CD14-positive monocyte (primary cell): ENCODE results near the gene PPP1R15A. TPM values are rescaled to one million over a fixed set of nuclear protein-coding genes. Genes with fewer than 3 reads are reported as not detected.
A peak's percentile ranks its signal among the peaks of the same experiment; 100 is the strongest.

Experiments
- DNase-seq, 3 donors: peaks; one replicate each; pipeline ENCODE4 v3.0.0-alpha.2; 2011 to 2022
- H2AFZ ChIP-seq: 2 replicates; pipeline ENCODE4 v1.6.0; 2012; ENCODE audit warnings: mild to moderate bottlenecking, low read depth, low read length, inconsistent platforms; ENCODE audit not compliant: insufficient read depth, poor library complexity, severe bottlenecking
- H3K27ac ChIP-seq, 2 donors: 1 replicate in 1 of 2; 2 replicates in 1 of 2; pipeline ENCODE4 v1.5.1; 2012 to 2013; ENCODE audit warnings: low read length in 2 of 2, control low read depth in 1 of 2, inconsistent platforms in 1 of 2, low read depth in 1 of 2, mild to moderate bottlenecking in 1 of 2
- H3K27me3 ChIP-seq, 2 donors: one replicate each; pipeline versions ENCODE4 v1.6.0 to v1.6.1; 2011 to 2013; ENCODE audit warnings: low read length in 2 of 2; ENCODE audit not compliant: control insufficient read depth in 2 of 2, insufficient read depth in 2 of 2
- H3K36me3 ChIP-seq, 2 donors: replicated peaks in 1 of 2; 1 replicate in 1 of 2; 2 replicates in 1 of 2; pipeline versions ENCODE4 v1.5.1 to v1.6.1; 2012 to 2013; ENCODE audit warnings: low read length in 2 of 2, control low read depth in 1 of 2, inconsistent platforms in 1 of 2, mild to moderate bottlenecking in 1 of 2; ENCODE audit not compliant: insufficient read depth in 2 of 2, control insufficient read depth in 1 of 2
- H3K4me1 ChIP-seq, 2 donors: 1 replicate in 1 of 2; 2 replicates in 1 of 2; pipeline versions ENCODE4 v1.5.1 to v1.6.1; 2012 to 2013; ENCODE audit warnings: low read length in 2 of 2, control low read depth in 1 of 2, inconsistent platforms in 1 of 2, mild to moderate bottlenecking in 1 of 2, moderate library complexity in 1 of 2; ENCODE audit not compliant: insufficient read depth in 2 of 2, control insufficient read depth in 1 of 2
- H3K4me2 ChIP-seq: replicated peaks from 2 replicates; pipeline ENCODE3; 2012; ENCODE audit warnings: low read length, moderate library complexity, mild to moderate bottlenecking; ENCODE audit not compliant: poor library complexity, severe bottlenecking; ENCODE audit errors: extremely low read depth
- H3K4me3 ChIP-seq, 3 experiments: fragments of 200-600 bp in 1 of 3; sonication (generic) in 1 of 3; replicated peaks in 1 of 3; 1 replicate in 2 of 3; 2 replicates in 1 of 3; pipeline ENCODE4 v1.5.1; 2011 to 2013; ENCODE audit warnings: low read length in 3 of 3, mild to moderate bottlenecking in 3 of 3, control low read depth in 2 of 3, low read depth in 2 of 3, inconsistent platforms in 1 of 3, moderate library complexity in 1 of 3
- H3K79me2 ChIP-seq: 2 replicates; pipeline ENCODE4 v1.6.0; 2012; ENCODE audit warnings: mild to moderate bottlenecking, control low read depth, inconsistent platforms, low read length, moderate library complexity; ENCODE audit not compliant: insufficient read depth
- H3K9ac ChIP-seq: 2 replicates; pipeline ENCODE4 v1.6.0; 2017; ENCODE audit warnings: low read length, mild to moderate bottlenecking; ENCODE audit not compliant: insufficient read depth, poor library complexity, severe bottlenecking
- H3K9me3 ChIP-seq, 2 donors: replicated peaks in 1 of 2; 1 replicate in 1 of 2; 2 replicates in 1 of 2; pipeline versions ENCODE4 v1.5.1 to v1.6.1; 2012 to 2013; ENCODE audit warnings: low read length in 2 of 2, control low read depth in 1 of 2; ENCODE audit not compliant: control insufficient read depth in 1 of 2, insufficient read depth in 1 of 2
- H4K20me1 ChIP-seq: 2 replicates; pipeline ENCODE4 v1.6.0; 2012; ENCODE audit warnings: mild to moderate bottlenecking, low read length, control low read depth, moderate library complexity; ENCODE audit not compliant: insufficient read depth
- H3K27ac Mint-ChIP-seq, 7 donors: one replicate each; pipeline ENCODE4 v1.8.0; 2020; ENCODE audit warnings: mild to moderate bottlenecking in 7 of 7, mixed read lengths in 7 of 7, moderate library complexity in 6 of 7, inconsistent platforms in 2 of 7
- H3K27me3 Mint-ChIP-seq, 3 donors: one replicate each; pipeline ENCODE4 v1.8.0; 2021 to 2022; ENCODE audit warnings: low read depth in 3 of 3, mild to moderate bottlenecking in 3 of 3, mixed read lengths in 3 of 3, moderate library complexity in 3 of 3, inconsistent platforms in 1 of 3
- H3K36me3 Mint-ChIP-seq, 2 donors: one replicate each; pipeline ENCODE4 v1.8.0; 2020; ENCODE audit warnings: mixed read lengths in 2 of 2, inconsistent platforms in 1 of 2, mild to moderate bottlenecking in 1 of 2
- H3K4me1 Mint-ChIP-seq: one replicate; pipeline ENCODE4 v1.8.0; 2020; ENCODE audit warnings: mild to moderate bottlenecking, mixed read lengths
- H3K4me3 Mint-ChIP-seq, 2 donors: one replicate each; pipeline ENCODE4 v1.8.0; 2020; ENCODE audit warnings: mild to moderate bottlenecking in 2 of 2, mixed read lengths in 2 of 2, moderate library complexity in 1 of 2
- H3K9me3 Mint-ChIP-seq, 7 donors: one replicate each; pipeline ENCODE4 v1.8.0; 2020 to 2022; ENCODE audit warnings: mixed read lengths in 7 of 7, mild to moderate bottlenecking in 6 of 7, moderate library complexity in 6 of 7, inconsistent platforms in 2 of 7
- CTCF ChIP-seq: fragments of 200-600 bp; IDR thresholded peaks from one replicate; pipeline ENCODE4 v1.8.0; 2022; ENCODE audit warnings: antibody characterized with exemption, mild to moderate bottlenecking
- WGBS: methylation state at CpG from one replicate; pipeline ENCODE4 v1.1.5; 2013; ENCODE audit warnings: missing lambda C conversion rate; ENCODE audit not compliant: insufficient coverage; 5-methylcytosine and 5-hydroxymethylcytosine counted together
- intact Hi-C, 2 donors: fragments of 100-400 bp; cut with micrococcal nuclease; formaldehyde crosslinking; loops; one replicate each; pipeline versions ENCODE4 v1.15.0 to v1.15.1; 2023
- polyA plus RNA-seq, 3 donors: library from polyadenylated mRNA; depleted of rRNA in 1 of 3; unstranded in 2 of 3; stranded (reverse) in 1 of 3; fragments of 300-500 nt in 2 of 3; fragments of >200 nt in 1 of 3; fragmentation: Illumina TruSeq in 2 of 3; gene quantifications; 1 replicate in 2 of 3; 2 replicates in 1 of 3; pipeline ENCODE4 v1.2.3, GENCODE V29; 2012 to 2021

Gene PPP1R15A
- polyA plus RNA-seq, 3 donors = 127 to 745 (median 169) TPM

GRCh38 chr19:48836089-48837017 is 35.9 kb upstream of the PPP1R15A start, which contains the start of gene HSD17B14:
Gene HSD17B14 (minus strand): TSS chr19:48836491. CDS start chr19:48836411, 80 bp downstream.
- intact Hi-C loops = loop anchor here (5.0 to 10.0 kb wide), 2 partner anchors 189 to 192 kb away; partner anchors contain the start of gene CA11 (in 2 of the 2)

More at GRCh38 chr19:48836089-48837017, 35.9 kb upstream of the PPP1R15A start, which contains the start of gene HSD17B14:
- Histone ChIP-seq H3K9ac (peak within 1 kb of the TSS; percentile 9), H3K4me2 (peak within 1 kb of the TSS; percentile 68), H3K27me3 (peaks cover 0 to 20% of the 10 kb centered on the region in 2 donors), H3K36me3 (no peaks in the 10 kb centered on the region), H3K4me1 (peaks cover 20 to 22% of the 10 kb centered on the region in 2 donors), H2AFZ (peak within 1 kb of the TSS; percentile 76), H3K27ac (no peak within 1 kb of the TSS), H4K20me1 (no peaks in the 10 kb centered on the region), H3K79me2 (no peaks in the 10 kb centered on the region), H3K4me3 (peak within 1 kb of the TSS in 2 of 3 experiments; percentile 2 to 65), H3K9me3 (no peaks in the 10 kb centered on the region)
- Mint-ChIP-seq H3K27me3 (peaks cover 20 to 26% (median 23%) of the 10 kb centered on the region in 3 donors), H3K9me3 (peaks cover 0 to 4% (median 0%) of the 10 kb centered on the region in 7 donors), H3K4me1 (peaks cover 22% of the 10 kb centered on the region), H3K4me3 (peak within 1 kb of the TSS; percentile 76 to 93), H3K27ac (peak within 1 kb of the TSS in 5 of 7 donors; percentile 74 to 87 (median 82)), H3K36me3 (peaks cover 0 to 3% of the 10 kb centered on the region in 2 donors)
- peak; percentile 21 for TF ChIP-seq CTCF
- DNase-seq = no peak
- under 1% methylated on average over 35 of the region's 35 CpGs for WGBS
